RCC 7860 (cell line): ENCODE results near the gene MACF1.

Experiments used
- DNase-seq: peaks from one replicate; pipeline ENCODE4 v3.0.0-alpha.2; 2015; ENCODE audit warnings: low spot score
- FAIRE-seq: peaks from 2 replicates; lab custom pipeline; 2012; peaks lifted over from hg19 to GRCh38; lab: Jason Lieb, UNC

Gene MACF1

DNA sequence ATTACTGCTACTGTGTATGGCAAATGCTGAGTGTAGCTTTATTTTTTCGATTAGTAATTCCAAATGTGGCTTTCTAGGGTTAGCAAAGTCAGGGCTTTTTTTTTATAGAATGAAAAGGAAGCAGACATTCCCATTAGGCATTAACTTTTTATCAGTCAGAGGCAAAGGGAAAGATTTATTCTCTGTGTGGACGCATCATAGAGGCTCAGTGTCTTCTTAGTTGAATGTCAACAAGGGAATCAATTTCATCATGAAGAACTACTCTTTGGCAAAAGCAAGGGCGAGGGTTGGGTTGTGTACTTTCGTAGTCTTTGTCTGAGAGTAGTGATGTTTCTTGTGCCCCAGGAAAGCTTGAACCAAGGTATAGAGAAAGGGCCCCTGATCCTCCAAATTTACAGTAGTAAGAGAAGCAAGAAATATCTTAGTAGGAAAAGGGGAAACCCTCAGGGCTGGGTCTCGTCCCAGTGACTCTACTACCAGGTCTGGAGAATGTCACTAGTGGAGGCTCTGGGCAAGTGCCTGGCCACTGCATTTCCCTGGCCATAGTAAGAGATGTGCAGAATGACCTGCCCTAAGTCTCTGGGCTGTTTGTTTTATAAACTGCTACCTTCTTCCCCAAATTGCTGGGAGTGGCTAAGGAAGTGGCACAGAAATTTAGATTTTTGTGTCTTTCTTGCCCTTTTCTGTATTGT, 30.0 kb upstream of the MACF1 start:
- FAIRE-seq (peak; percentile 84), DNase-seq (no peak)

- FAIRE-seq = no peak
- no peak for DNase-seq
These were observed 26.8 kb upstream of the MACF1 start for GRCh38 chr1:39177706-39178105.

DNA sequence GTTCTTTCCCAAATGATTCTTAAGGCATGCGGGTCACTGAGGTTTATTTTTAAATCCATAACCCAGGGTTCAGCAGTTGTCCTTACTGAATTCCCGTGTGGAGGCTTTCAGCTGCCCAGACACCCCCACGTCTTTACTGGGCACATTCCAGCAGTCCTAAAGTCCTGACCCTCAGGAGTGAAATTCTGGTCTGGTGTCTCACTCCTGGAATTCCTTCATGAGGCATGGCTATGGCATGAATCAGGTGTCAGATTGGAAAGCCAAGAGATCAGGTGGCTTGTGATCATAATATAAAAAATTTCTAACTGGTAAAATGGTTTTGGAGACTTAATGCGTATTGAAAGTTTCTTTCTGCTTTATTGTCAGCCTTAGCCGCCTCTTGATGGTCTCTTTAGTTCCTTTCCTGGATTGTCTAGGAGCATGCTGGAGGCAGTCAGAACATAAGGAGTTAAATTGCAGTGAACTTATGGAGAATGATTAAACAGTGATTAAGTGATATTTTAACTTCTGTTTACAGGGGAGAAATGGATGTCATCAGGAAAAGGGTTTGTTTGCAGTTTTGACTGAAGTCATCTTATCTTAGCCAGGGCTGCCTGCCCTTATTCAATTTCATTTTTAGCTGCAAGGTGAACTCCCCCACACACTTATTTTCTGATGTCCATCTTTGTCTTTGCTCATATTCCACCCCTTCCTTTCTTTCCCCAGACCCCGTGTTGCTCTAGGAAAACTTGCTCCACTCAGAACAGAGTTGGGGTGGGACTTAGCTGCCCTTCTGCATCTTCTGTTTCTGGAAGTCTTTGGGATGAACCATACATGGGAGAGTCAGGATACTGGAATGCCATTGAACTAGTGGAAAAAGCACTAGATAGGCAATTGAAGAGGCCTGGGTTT, 25.7 kb upstream of the MACF1 start:
- FAIRE-seq (peak; percentile 97), DNase-seq (peak; percentile 97)

- FAIRE-seq = no peak
- DNase-seq = no peak
These were observed 23.2 kb upstream of the MACF1 start for GRCh38 chr1:39181311-39181710.

DNA sequence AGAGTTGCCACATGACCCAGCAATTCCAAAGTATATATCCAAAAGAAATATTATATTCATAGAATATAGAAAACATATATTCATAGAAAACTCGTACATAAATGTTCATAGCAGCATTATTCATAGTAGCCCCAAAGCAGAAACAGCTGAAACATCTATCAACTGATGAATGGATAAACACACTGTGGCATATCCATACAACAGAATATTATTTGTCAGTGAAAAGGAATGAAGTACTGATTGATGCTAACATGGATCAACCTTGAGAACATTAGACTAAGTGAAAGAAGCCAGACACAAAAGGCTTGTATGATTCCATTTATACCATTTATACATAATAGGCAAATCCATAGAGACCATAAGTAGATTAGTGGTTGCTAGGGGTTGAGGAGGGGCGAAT, 21.7 kb upstream of the MACF1 start:
- no peak for FAIRE-seq
- no peak for DNase-seq

- DNase-seq = peak; percentile 94
These were observed 20.8 kb upstream of the MACF1 start for GRCh38 chr1:39183503-39184353.

GRCh38 chr1:39184354-39184818, 20.1 kb upstream of the MACF1 start:
- no peak for DNase-seq
- no peak for FAIRE-seq

More at GRCh38 chr1:39183503-39184353, 20.8 kb upstream of the MACF1 start:
- FAIRE-seq = peak; percentile 94

DNA sequence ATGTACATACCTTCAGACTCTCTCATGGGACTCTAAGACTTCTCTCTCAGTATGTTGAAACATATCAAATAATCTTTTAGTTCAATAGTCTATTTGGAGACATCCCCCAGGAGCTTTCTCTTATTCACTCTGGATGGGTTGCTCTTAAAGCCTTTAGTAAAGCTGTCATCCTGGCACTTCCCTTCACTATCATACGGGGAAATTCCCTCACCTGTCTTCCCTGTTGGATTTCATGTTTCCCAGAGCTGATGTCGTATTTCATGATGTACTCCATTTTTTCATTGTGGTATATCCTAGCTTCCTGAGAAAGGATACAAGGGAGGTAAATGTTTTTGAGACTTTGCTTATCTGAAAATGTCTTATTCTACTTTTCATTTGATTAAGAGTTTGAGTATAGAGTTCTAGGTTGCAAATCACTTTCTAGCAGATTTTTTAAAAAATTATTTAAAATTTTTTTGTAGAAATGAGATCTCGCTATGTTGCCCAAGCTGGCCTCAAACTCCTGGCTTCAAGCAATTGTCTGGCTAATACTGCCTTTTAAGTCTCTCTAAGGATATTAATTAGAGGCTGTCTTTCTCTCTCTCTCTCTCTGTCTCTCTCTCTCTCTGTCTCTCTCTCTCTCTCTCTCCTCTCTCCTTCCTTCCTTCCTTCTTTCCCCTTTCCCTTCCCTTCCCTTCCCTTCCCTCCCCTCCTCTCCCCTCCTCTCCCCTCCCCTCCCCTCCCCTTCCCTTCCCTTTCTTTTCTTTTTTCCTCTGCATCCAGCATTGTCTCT, 17.0 kb upstream of the MACF1 start:
- no peak for FAIRE-seq

DNA sequence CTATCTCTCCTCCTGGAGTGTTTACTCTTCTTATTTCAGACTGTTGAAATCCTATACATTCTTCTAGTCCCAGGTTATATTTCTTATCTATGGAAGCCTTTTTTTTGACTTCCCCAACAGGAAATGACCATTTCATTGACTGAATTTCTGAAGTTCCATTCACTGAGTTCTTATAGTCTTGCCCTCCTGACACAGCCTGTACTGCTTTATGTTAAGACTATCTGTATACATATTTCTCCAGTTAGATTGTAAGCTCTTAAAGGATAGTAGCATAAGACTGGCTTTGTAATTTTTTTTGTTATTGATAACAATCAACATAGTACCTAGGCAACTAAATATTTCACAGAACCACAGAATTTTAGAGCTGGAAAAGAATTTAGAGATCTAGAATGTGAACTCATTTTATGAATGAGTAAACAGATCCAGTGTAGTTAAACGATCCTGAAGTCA, 14.9 kb upstream of the MACF1 start:
- FAIRE-seq (no peak), DNase-seq (peak; percentile 60)

More for the DNA sequence above, 17.0 kb upstream of the MACF1 start:
- DNase-seq = peak; percentile 33

- DNase-seq (no peak), FAIRE-seq (no peak)
These were observed 14.4 kb upstream of the MACF1 start for GRCh38 chr1:39190096-39190495.

DNA sequence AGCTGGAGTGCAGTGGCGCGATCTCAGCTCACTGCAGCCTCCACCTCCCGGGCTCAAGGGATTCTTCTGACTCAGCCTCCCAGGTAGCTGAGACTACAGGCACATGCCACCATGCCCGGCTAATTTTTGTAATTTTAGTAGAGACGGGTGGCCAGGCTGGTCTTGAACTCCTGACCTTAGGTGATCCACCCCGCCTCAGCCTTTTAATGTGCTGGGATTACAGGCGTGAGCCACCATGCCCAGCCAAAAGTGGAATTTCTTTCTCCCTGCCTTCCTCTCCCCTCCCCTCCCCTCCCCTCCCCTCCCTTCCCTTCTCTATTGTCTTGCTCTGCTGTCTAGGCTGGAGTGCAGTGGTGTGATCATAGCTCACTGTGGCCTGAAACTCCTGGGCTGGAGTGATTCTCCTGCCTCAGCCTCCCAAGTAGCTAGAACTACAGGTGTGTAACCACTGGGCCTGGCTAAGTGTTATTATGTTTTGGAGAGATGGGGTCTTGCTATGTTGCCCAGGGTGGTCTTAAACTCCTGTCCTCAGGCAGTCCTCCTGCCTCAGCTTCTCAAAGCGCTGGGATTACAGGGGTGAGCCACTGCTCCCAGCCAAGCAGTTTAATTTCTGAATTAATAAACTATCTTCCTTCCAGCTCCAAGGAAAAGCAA, 10.0 kb upstream of the MACF1 start:
- no peak for FAIRE-seq

GRCh38 chr1:39195166-39196111, 9.1 kb upstream of the MACF1 start:
- peak; percentile 36 for DNase-seq
- FAIRE-seq = no peak

More for the DNA sequence above, 10.0 kb upstream of the MACF1 start:
- peak; percentile 31 for DNase-seq

GRCh38 chr1:39196244-39197215, 8.0 kb upstream of the MACF1 start:
- peak; percentile 89 for FAIRE-seq
- peak; percentile 74 for DNase-seq

GRCh38 chr1:39199593-39199992, 4.9 kb upstream of the MACF1 start:
- DNase-seq = no peak
- no peak for FAIRE-seq

GRCh38 chr1:39205102-39205780, 746 bp downstream of the MACF1 start:
- no peak for FAIRE-seq
- DNase-seq = peak; percentile 52

GRCh38 chr1:39205781-39206464, 1.4 kb downstream of the MACF1 start:
- FAIRE-seq (no peak), DNase-seq (no peak)
